Stomach (tissue), 8 donors: ENCODE data around the gene TARP.

ENCODE experiments used
- DNase-seq, 2 donors: peaks; one replicate each; pipeline versions ENCODE4 v3.0.0 to v3.0.0-alpha.2; 2013 to 2019
- H3K27ac ChIP-seq, 5 donors: fragments of 200-600 bp in 4 of 5; sonication (generic) in 4 of 5; one replicate each; pipeline ENCODE4 v1.5.1; 2013 to 2019; ENCODE audit warnings: mild to moderate bottlenecking in 1 of 5, moderate library complexity in 1 of 5
- H3K27me3 ChIP-seq, 3 donors: fragments of 200-600 bp; sonication (generic); one replicate each; pipeline ENCODE4 v1.5.1; 2017 to 2019; ENCODE audit warnings: mixed run types in 1 of 3
- H3K36me3 ChIP-seq, 4 donors: fragments of 200-600 bp; sonication (generic); 1 replicate in 3 of 4; 2 replicates in 1 of 4; pipeline ENCODE4 v1.5.1; 2016 to 2019
- H3K4me1 ChIP-seq, 4 donors: fragments of 200-600 bp; sonication (generic); one replicate each; pipeline ENCODE4 v1.5.1; 2016 to 2019
- H3K4me3 ChIP-seq, 4 donors: fragments of 200-600 bp; sonication (generic) in 3 of 4; one replicate each; pipeline ENCODE4 v1.5.1; 2016 to 2019; ENCODE audit warnings: mild to moderate bottlenecking in 1 of 4
- H3K9me3 ChIP-seq, 4 donors: fragments of 200-600 bp; sonication (generic); one replicate each; pipeline ENCODE4 v1.5.1; 2016 to 2019
- CTCF ChIP-seq, 7 experiments: fragments of 450-650 bp in 4 of 7; fragments of 200-600 bp in 3 of 7; sonication (generic) in 3 of 7; IDR thresholded peaks; one replicate each; pipeline ENCODE4 v1.5.1; 2016 to 2019; ENCODE audit warnings: antibody characterized with exemption in 7 of 7, control low read depth in 2 of 7, mild to moderate bottlenecking in 1 of 7
- EP300 ChIP-seq: sonication (generic); formaldehyde crosslinking; IDR thresholded peaks from one replicate; pipeline ENCODE4 v1.6.1; 2017; ENCODE audit warnings: antibody characterized with exemption
- POLR2A ChIP-seq, 4 donors: fragments of 450-650 bp; IDR thresholded peaks; one replicate each; pipeline ENCODE4 v1.6.1; 2016; ENCODE audit warnings: antibody characterized with exemption in 4 of 4, control low read depth in 2 of 4, mild to moderate bottlenecking in 1 of 4, moderate library complexity in 1 of 4
- POLR2AphosphoS5 ChIP-seq, 3 donors: sonication (generic); formaldehyde crosslinking; IDR thresholded peaks; one replicate each; pipeline ENCODE4 v1.6.1; 2016; ENCODE audit warnings: antibody characterized with exemption in 3 of 3
- WGBS, 5 donors: extraction: QIAGEN DNeasy Blood & Tissue Kit in 3 of 5; methylation state at CpG; one replicate each; pipeline versions ENCODE4 v1.1.5 to v1.1.7; 2013 to 2018; 5-methylcytosine and 5-hydroxymethylcytosine counted together
- intact Hi-C: fragments of 100-400 bp; cut with DNase I; formaldehyde crosslinking; loops from one replicate; pipeline ENCODE4 v1.15.1; 2023; ENCODE audit warnings: low total_unique reads
- donor health status: healthy with polysubstance abuse.
- donor health status: Bipolar disorder and iron deficiency.
- donor health status: healthy.

The TARP gene

GRCh38 chr7:38321515-38321944 lies 48.1 kb upstream of the TARP start:
- TF ChIP-seq CTCF (IDR thresholded peaks at IDR 0.05), result no peak
- no peak for TF ChIP-seq EP300
- Histone ChIP-seq H3K4me3 (no peak overlapping the region), H3K36me3 (no peaks in the 10 kb centered on the region), H3K4me1 (no peaks in the 10 kb centered on the region), H3K27me3 (no peaks in the 10 kb centered on the region), H3K27ac (no peak overlapping the region), H3K9me3 (no peaks in the 10 kb centered on the region)
- DNase-seq, result no peak
- 65 to 75% (median 70%) methylated on average over 3 of the region's 3 CpGs for WGBS, 5 donors
- intact Hi-C loops, result no loop called here

- TF ChIP-seq POLR2A (IDR thresholded peaks at IDR 0.05), result no peak
- no peak for TF ChIP-seq POLR2AphosphoS5 (IDR thresholded peaks at IDR 0.05)
- TF ChIP-seq CTCF (IDR thresholded peaks at IDR 0.05), result no peak
- no peak for TF ChIP-seq EP300
- no peak overlapping the region for H3K27ac ChIP-seq
Observed at GRCh38 chr7:38321050-38321449, 47.6 kb upstream of the TARP start.

GRCh38 chr7:38319873-38320272 lies 46.4 kb upstream of the TARP start:
- no peaks in the 10 kb centered on the region for H3K27me3 ChIP-seq
- H3K27ac ChIP-seq, result no peak overlapping the region
- 44 to 76% (median 53%) methylated on average over 2 of the region's 2 CpGs for WGBS, 5 donors
- TF ChIP-seq EP300 (no peak), POLR2AphosphoS5 (IDR thresholded peaks at IDR 0.05) (no peak), POLR2A (IDR thresholded peaks at IDR 0.05) (no peak), CTCF (IDR thresholded peaks at IDR 0.05) (no peak)
- H3K36me3 ChIP-seq, result no peaks in the 10 kb centered on the region
- intact Hi-C loops, result no loop called here
- no peaks in the 10 kb centered on the region for H3K9me3 ChIP-seq
- DNase-seq, result no peak
- no peaks in the 10 kb centered on the region for H3K4me1 ChIP-seq
- H3K4me3 ChIP-seq, result no peak overlapping the region

More at GRCh38 chr7:38321050-38321449, 47.6 kb upstream of the TARP start:
- Histone ChIP-seq H3K9me3 (no peaks in the 10 kb centered on the region), H3K27me3 (no peaks in the 10 kb centered on the region), H3K4me1 (no peaks in the 10 kb centered on the region), H3K4me3 (no peak overlapping the region), H3K36me3 (no peaks in the 10 kb centered on the region)
- no peak for DNase-seq
- intact Hi-C loops, result no loop called here

- 4 to 7% (median 5%) methylated on average over 4 of the region's 4 CpGs for WGBS, 5 donors
- no peaks in the 10 kb centered on the region for H3K9me3 ChIP-seq
- no peaks in the 10 kb centered on the region for H3K36me3 ChIP-seq
- DNase-seq, result peak in 1 of 2 donors; percentile 78
- H3K4me3 ChIP-seq, result no peak overlapping the region
- TF ChIP-seq POLR2AphosphoS5 (IDR thresholded peaks at IDR 0.05) (peak in 1 of 3 donors; percentile 26), CTCF (IDR thresholded peaks at IDR 0.05) (peak in 5 of 7 experiments; percentile 23 to 48 (median 33)), POLR2A (IDR thresholded peaks at IDR 0.05) (no peak)
- H3K4me1 ChIP-seq, result no peaks in the 10 kb centered on the region
- no peaks in the 10 kb centered on the region for H3K27me3 ChIP-seq
- H3K27ac ChIP-seq, result peak overlapping the region in 1 of 5 donors; percentile 54
- intact Hi-C loops, result no loop called here
Observed at GRCh38 chr7:38318803-38319416, 45.5 kb upstream of the TARP start.
